IPS-20b (cell line): ENCODE results near the gene ENOX1.

Experiments used
- H3K27ac ChIP-seq: one replicate; pipeline ENCODE4 v1.5.1; 2013; ENCODE audit warnings: low read length
- H3K27me3 ChIP-seq: 2 replicates; pipeline ENCODE4 v1.6.1; 2013; ENCODE audit warnings: mild to moderate bottlenecking, low read length, inconsistent platforms; ENCODE audit not compliant: insufficient read depth
- H3K36me3 ChIP-seq: 2 replicates; pipeline ENCODE4 v1.6.1; 2013; ENCODE audit warnings: low read depth, mild to moderate bottlenecking, inconsistent platforms, low read length, moderate library complexity; ENCODE audit not compliant: insufficient read depth
- H3K4me1 ChIP-seq: 2 replicates; pipeline ENCODE4 v1.6.1; 2013; ENCODE audit warnings: mild to moderate bottlenecking, control low read depth, inconsistent platforms, low read length, moderate library complexity; ENCODE audit not compliant: insufficient read depth
- H3K4me3 ChIP-seq: 2 replicates; pipeline ENCODE4 v1.5.1; 2013; ENCODE audit warnings: mild to moderate bottlenecking, low read length, inconsistent platforms
- H3K9ac ChIP-seq: 2 replicates; pipeline ENCODE4 v1.6.1; 2013; ENCODE audit warnings: low read depth, mild to moderate bottlenecking, inconsistent platforms, low read length, moderate library complexity
- H3K9me3 ChIP-seq: 2 replicates; pipeline ENCODE4 v1.6.1; 2013; ENCODE audit warnings: mild to moderate bottlenecking, low read depth, low read length, inconsistent platforms; ENCODE audit not compliant: insufficient read depth

Gene ENOX1

DNA sequence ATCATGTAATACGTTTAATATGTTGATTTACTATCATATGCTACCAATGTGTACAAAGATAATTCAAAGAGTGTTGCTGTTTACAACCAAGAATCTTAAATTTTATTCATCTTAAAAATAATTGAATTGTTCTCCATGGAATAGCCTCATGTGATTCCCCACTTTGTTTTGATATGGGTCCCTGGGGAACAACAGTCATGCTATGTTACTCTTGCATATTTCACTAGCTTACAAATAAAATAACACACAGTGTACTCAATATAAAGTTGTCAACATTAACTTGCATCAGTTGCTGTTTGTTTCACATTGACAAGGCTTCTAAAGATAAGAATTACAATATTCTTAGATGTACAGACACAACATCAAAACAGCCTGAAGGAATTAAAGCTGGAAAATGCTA lies 2.3 kb downstream of the ENOX1 start:
- no peaks in the 10 kb centered on the region for H3K9me3 ChIP-seq
- H3K27me3 ChIP-seq = peaks cover 96% of the 10 kb centered on the region

DNA sequence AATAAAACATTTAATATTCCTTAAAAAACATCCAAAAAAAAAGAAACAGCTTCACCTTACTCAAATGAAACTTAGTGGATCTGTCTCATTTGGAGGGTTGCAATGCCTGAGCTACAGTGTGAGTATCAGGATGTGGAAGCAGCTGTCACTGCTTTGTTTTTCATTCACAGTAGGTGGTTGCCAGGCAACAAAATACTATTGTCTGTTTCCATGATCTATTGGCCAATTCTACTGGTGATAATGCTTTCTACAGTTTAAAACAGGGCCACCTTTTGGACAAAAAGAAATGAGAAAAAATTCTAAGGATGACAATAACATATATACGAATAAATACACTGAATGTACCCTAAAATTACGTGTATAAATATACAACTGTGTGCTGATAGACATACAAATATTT lies 3.0 kb downstream of the ENOX1 start:
- H3K9ac ChIP-seq = no peak overlapping the region
- peaks cover 96% of the 10 kb centered on the region for H3K27me3 ChIP-seq
- H3K36me3 ChIP-seq = no peaks in the 10 kb centered on the region
- H3K4me1 ChIP-seq = peaks cover 11% of the 10 kb centered on the region; the same call in 1 of the 2 replicates
- no peaks in the 10 kb centered on the region for H3K9me3 ChIP-seq
- H3K27ac ChIP-seq = no peak overlapping the region
- no peak overlapping the region for H3K4me3 ChIP-seq

More for the DNA sequence above, 2.3 kb downstream of the ENOX1 start:
- Histone ChIP-seq H3K36me3 (no peaks in the 10 kb centered on the region), H3K9ac (no peak overlapping the region), H3K4me1 (peaks cover 11% of the 10 kb centered on the region; the same call in 1 of the 2 replicates), H3K4me3 (no peak overlapping the region), H3K27ac (no peak overlapping the region)

DNA sequence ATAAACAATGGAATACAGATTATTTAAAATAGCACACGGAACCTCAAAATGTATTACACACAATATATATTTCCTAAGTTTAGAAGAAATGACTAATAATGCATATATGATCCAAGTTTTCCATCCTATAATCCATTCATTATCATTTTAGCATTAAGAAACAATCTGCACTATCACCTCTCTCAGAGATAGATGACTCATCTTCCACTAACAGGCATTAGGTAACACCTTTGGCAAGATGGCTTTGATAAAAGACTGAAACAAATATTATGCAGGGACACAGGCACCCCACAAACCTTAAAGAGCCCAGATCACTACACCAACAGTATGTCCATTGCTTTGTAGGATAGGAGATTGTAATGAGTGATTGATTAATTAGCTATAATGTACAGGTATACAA lies 4.1 kb downstream of the ENOX1 start:
- no peak overlapping the region for H3K9ac ChIP-seq
- no peak overlapping the region for H3K27ac ChIP-seq
- H3K27me3 ChIP-seq = peaks cover 97% of the 10 kb centered on the region

DNA sequence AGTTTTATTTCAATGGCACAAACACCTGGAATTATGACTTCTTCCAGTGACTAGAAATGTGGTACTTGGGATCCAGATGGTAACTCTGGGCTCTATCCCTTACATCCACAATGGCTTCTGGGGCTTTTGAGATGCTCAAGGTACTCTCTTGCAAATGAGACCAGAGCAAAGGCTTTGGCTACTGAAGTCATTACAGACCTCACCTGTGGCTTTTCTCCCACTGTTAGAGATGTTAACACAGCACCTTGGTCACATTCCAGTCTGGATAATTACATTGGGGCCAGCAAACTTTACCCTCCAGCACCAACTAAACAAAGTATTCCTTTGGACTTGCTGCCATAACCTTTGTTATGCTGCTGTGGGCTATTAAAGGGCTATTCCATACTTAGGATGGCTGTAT lies 6.1 kb downstream of the ENOX1 start:
- Histone ChIP-seq H3K9ac (no peak overlapping the region), H3K4me1 (0 out of 2 replicates have a peak, but pooled peaks cover 3% of the 10 kb centered on the region), H3K36me3 (no peaks in the 10 kb centered on the region), H3K9me3 (no peaks in the 10 kb centered on the region), H3K4me3 (no peak overlapping the region), H3K27me3 (peaks cover 77% of the 10 kb centered on the region), H3K27ac (no peak overlapping the region)

More for the DNA sequence above, 4.1 kb downstream of the ENOX1 start:
- Histone ChIP-seq H3K36me3 (no peaks in the 10 kb centered on the region), H3K4me1 (peaks cover 5% of the 10 kb centered on the region; the same call in 1 of the 2 replicates), H3K9me3 (no peaks in the 10 kb centered on the region), H3K4me3 (no peak overlapping the region)

DNA sequence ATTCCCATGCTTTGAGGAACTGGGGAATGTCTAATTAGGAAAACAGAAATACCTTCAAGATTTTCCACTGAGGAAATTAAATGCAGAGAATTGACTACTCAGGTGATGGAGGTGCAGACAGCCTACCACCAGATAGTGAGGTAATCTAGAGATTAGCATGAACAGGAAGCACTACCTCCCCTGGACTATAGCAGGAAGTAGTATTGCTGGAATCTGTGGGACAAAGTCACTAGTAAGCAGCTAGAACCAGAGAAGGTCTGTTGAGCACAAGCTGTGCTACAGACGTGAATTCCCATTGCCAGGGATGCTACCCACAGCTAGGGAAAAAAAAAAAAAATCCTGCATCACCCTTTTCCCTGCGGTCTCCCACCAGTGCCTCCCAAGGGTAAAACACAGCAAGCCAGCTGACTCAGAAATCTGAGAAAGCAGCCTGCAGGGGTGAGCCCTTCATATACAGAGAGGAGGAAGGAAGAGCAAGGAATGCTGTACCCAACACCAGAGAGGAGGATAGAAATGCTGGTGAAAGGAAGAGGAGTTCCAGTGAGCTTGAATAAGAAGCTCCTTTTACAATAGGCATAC lies 10.2 kb downstream of the ENOX1 start:
- Histone ChIP-seq H3K4me3 (no peak overlapping the region), H3K27ac (no peak overlapping the region), H3K27me3 (peaks cover 36% of the 10 kb centered on the region), H3K36me3 (no peaks in the 10 kb centered on the region), H3K9ac (no peak overlapping the region), H3K4me1 (no peaks in the 10 kb centered on the region), H3K9me3 (no peaks in the 10 kb centered on the region)

DNA sequence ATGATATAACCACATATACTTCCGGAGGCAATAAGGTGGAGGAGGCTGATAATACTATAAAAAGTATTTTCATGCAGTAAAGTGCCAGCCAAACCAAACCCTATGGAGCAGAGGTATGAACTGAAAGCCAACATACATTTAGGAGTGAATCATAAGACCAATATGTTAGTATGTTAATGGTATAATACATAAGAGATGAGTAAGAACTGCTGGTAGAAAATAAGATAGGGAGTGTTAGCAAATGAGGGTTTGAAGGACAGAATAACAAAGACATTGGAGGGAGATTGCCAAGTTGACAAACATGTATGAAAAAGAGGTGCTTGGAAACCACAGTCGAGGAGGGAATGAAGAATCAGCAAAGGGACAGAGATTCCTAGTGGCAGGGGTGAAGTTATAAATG lies 10.8 kb downstream of the ENOX1 start:
- H3K36me3 ChIP-seq = no peaks in the 10 kb centered on the region
- H3K9me3 ChIP-seq = no peaks in the 10 kb centered on the region
- H3K27me3 ChIP-seq = peaks cover 30% of the 10 kb centered on the region
- no peak overlapping the region for H3K9ac ChIP-seq
- no peak overlapping the region for H3K4me3 ChIP-seq
- H3K4me1 ChIP-seq = no peaks in the 10 kb centered on the region
- H3K27ac ChIP-seq = no peak overlapping the region

DNA sequence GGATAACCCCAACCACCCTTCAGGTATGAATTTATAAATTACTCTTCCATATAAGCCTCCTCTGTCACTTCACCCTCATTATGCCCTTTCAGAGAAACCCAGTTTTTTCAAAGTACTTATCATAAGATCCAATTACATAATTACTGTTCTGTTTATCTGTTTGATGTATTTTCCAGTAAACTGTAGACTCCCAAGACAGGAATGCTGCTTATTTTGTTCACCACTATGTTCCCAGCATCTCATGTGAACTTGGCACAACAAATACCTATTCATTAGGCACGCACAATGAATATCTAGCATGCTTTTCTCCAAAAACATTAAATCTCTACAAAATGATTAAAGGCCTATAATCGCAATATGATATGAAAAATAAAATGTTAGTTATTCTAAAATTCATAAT lies 13.2 kb downstream of the ENOX1 start:
- Histone ChIP-seq H3K27me3 (peaks cover 8% of the 10 kb centered on the region), H3K4me3 (no peak overlapping the region), H3K27ac (no peak overlapping the region), H3K36me3 (no peaks in the 10 kb centered on the region), H3K9ac (no peak overlapping the region), H3K9me3 (no peaks in the 10 kb centered on the region), H3K4me1 (no peaks in the 10 kb centered on the region)

DNA sequence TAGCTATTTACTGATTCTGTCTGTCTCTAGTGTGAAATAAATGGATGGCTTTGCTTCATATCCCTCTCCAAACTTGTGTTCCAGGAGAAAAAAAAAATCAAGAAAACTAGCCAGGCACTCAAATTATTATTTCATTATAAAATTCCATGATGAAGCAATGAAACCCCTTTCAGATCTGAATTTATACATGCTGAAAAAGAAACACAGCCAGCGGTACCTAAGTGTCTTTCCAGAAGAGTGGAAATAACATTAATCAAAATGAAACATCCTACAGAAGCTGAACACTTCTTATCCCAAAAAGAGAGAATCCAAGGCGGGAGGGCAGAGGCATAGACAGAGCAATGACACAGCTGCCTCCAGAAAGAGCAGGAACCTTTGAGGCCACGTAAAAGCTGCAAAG lies 15.9 kb downstream of the ENOX1 start:
- Histone ChIP-seq H3K9ac (no peak overlapping the region), H3K4me1 (no peaks in the 10 kb centered on the region), H3K27me3 (no peaks in the 10 kb centered on the region), H3K36me3 (no peaks in the 10 kb centered on the region), H3K4me3 (no peak overlapping the region), H3K27ac (no peak overlapping the region), H3K9me3 (no peaks in the 10 kb centered on the region)

DNA sequence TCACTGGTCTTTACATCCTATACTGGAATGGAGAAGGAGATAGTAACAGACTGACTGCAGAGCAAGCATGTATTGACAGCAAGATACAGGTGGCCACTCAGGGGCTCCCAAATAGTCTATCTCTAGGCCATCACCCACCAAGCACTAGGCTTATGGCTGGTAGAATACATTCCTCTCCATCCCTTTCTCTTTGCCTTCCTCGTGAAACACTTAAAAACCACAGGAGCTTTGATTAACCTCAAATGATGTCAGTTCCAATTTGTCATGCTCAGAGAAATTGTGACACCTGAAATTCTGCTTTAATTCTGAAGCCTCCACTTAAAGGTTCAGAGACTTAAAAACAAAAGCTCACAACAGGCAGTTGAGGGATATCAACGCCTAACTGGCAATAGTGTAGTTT lies 17.2 kb downstream of the ENOX1 start:
- Histone ChIP-seq H3K4me1 (peaks cover 6% of the 10 kb centered on the region), H3K9ac (no peak overlapping the region), H3K4me3 (no peak overlapping the region), H3K9me3 (no peaks in the 10 kb centered on the region), H3K27ac (no peak overlapping the region), H3K27me3 (no peaks in the 10 kb centered on the region), H3K36me3 (no peaks in the 10 kb centered on the region)

DNA sequence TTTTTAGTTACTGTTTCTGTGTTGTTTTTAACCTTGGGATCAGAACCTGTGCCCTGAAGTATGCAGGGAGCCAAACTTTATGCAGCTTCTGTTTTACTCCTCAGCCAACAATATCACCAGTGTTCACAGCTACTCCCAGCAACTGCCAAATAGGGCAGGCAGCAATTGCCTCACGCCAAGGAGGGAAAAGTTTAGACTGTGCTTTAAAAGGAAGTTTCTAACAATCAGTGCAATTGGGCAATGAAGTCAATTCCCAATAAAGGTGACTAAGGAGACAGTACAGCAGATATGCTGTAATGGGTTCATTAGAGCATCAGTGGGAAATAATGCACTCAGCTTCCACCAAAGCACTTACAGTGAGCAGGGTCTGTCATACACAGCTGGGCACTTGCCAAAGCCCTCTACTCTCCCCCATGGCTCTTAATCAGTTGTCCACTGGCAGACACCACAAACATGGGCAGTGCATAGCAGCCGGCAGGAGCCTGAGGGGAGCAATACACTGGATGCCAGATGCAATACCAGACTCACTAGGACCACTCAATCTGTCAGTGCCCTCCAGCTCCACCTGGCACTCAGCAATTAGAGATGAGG lies 19.3 kb downstream of the ENOX1 start:
- Histone ChIP-seq H3K36me3 (no peaks in the 10 kb centered on the region), H3K27me3 (no peaks in the 10 kb centered on the region), H3K27ac (no peak overlapping the region), H3K9me3 (no peaks in the 10 kb centered on the region), H3K4me1 (peaks cover 11% of the 10 kb centered on the region), H3K4me3 (no peak overlapping the region), H3K9ac (no peak overlapping the region)

DNA sequence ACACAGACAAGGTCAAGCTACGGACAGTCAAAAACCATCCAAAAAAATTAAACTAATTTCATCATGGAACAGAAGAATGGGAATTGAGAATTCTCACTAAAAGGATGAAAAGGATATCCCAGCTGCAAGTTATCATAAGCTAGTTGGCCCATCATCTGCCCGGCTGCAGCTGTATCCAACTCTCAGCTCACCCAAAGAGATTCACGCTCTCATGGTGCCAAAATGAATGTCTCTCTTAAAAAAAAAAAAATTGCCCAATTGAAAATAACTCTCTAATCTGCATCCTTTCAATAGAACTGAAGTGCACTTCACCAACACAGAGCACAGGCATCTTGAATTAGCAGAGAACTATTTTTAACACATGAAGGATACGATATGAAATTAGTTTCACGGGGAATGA lies 20.0 kb downstream of the ENOX1 start:
- H3K27ac ChIP-seq = no peak overlapping the region
- no peaks in the 10 kb centered on the region for H3K27me3 ChIP-seq
- H3K36me3 ChIP-seq = no peaks in the 10 kb centered on the region
- no peak overlapping the region for H3K9ac ChIP-seq
- peaks cover 11% of the 10 kb centered on the region for H3K4me1 ChIP-seq
- no peaks in the 10 kb centered on the region for H3K9me3 ChIP-seq
- no peak overlapping the region for H3K4me3 ChIP-seq

DNA sequence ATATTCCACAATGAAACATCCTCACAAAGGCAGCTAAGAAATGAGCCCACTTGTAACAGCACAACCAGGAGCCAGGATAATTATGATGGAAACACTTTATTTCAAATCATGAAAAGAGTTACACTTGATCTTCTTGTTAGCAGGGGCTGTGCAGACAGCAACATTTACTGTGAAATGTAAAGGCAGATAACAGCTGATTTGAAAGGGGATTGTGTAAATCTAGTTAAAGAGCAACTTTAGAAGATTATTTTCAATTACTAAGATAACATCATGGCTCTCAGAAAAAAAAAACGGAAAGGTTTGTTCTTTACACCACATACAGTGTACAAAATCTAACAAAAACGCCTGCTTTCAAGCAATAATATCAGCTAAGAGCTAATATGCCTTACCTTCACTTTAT lies 22.4 kb downstream of the ENOX1 start:
- Histone ChIP-seq H3K27ac (no peak overlapping the region), H3K36me3 (no peaks in the 10 kb centered on the region), H3K4me1 (peaks cover 11% of the 10 kb centered on the region), H3K4me3 (no peak overlapping the region), H3K9me3 (no peaks in the 10 kb centered on the region), H3K27me3 (no peaks in the 10 kb centered on the region), H3K9ac (no peak overlapping the region)
